Activated CD4-positive, alpha-beta T cell treated with anti-CD3 and anti-CD28 coated beads for 1 hour (primary cell): ENCODE measurements around the gene KCNK2.

Experiments used
- DNase-seq: peaks from one replicate; pipeline ENCODE4 v3.0.0-alpha.2; 2020

The KCNK2 gene

GRCh38 chr1:215101511-215101910 is 19.0 kb downstream of the KCNK2 start:
- no peak for DNase-seq

DNA sequence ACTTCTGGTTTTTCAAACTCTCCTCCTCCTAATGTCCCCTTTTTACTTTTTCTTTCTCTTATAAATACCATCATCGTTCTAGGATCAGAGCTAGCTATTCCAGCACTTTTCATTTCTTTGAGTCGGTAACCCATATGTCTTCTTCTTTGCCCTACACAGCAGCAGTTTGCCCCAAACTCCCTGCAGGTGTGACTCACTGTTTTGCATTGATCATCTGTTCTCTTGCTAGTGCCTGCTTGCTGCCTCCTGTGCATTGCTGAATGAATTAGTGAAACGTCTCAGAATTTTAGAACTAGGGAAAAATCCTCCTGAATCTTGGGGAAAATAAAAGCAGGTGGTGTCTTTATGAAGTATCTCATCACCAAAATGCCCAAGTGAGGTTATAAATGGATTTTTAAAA is 21.7 kb downstream of the KCNK2 start:
- DNase-seq, result no peak

- DNase-seq, result no peak
Measured at GRCh38 chr1:215106067-215106466, 23.5 kb downstream of the KCNK2 start.

DNA sequence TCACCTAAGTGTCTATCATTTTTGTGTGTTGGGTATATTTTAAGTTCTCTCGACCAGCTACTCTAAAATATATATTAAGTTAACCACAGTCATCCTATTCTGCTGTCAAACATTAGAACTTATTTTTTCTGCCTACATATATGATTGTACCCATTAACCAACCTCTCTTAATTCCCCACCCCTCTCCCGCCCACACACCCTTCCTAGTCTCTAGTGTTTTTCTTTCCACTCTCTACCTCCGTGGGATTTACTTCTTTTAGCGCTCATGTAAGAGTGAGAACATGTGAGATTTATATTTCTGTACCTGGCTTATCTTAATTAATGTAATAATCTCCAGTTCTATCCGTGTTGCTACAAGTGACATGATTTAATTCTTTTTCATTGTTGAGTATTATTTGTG is 26.6 kb downstream of the KCNK2 start:
- DNase-seq, result no peak

DNA sequence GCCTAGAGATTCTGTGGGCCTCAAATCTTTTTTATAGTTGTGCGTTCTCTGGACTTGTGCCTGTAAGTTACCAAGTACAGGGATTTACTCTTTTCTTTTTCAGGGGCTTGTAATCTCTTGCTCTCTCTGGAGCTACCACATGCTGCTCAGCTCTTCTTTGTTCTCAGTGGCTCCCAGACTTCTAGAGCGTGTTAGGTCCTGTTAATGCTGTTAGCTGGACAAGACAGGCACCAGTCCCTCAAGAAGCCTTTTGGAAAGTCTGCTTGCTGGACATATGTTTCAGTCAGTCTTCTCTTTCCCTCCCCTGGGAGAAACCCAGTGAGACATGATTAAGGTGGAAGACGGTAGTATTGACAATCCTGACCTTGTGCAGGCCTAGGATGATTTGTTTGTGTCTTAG is 29.4 kb downstream of the KCNK2 start:
- no peak for DNase-seq

DNA sequence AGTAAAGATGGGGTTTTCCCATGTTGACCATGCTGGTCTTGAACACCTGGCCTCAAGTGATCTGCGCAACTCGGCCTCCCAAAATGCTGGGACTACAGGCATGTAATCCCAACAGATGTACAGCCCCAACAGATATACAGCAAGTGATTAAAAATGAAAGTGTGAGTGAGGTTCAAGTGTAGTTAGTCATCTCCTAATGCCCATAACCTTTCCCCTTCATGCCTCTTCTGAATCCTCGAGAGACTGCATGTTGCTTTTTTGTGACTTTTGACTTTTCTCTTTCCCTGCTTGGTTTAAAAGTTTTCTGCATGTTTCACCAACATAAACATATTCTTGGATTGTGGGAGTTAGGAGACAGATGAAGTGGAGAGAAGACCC is 31.2 kb downstream of the KCNK2 start:
- DNase-seq, result no peak

DNA sequence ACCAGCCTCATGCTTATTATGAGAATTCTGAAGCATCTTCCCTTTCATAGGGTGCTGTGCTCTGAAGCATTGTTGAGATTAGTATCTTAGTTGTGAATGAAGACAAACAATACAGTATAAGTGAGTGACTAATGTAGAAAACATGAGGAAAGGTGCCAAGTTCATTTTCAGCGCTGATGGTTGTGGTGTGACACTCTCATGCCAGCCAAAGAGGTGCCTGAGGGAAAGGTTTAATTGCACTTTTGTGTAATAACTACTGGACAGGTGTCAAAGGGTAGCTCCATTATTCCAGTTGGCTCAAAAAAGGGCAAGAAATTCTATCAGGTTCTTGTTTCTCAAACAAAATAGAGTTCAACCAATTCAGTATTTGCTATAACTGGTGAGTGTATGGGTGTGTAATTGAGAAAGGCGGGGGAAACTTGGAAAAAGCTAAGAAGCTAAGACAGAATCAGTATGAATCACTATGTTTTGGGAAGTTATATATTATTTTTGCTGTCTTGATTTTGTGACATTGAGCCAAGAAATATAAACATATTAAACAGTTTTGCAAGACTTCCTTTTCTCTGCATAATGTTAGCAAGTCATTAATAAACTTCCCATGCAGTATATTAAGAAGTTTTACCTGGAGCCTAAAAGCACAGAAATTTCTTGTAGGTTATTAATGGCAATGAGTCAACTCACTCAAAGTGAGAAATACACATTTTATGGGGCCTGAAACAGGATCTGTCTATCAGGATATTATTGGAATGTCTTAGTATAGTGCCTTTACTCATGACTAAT is 31.8 kb downstream of the KCNK2 start:
- DNase-seq, result no peak

DNA sequence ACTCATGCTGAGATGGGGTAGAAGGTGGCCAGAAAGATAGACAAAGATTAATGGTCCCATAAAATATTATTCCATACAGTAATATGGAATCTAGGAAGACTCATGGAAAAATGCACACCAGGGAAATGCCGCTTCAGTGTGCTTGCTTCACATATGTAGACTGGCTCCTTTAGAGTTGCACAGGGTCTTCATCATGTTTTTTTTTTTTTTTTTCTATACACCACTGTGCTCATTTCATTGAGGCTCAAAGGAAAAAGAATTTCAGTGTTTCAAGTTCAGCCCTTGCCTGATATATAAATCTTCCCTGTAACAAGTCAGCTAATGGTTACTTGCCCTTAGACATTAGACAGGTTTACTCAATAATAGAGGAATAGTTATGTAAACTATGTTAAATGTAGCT is 33.2 kb downstream of the KCNK2 start:
- DNase-seq, result no peak

GRCh38 chr1:215118081-215118480 is 35.5 kb downstream of the KCNK2 start:
- DNase-seq, result no peak

DNA sequence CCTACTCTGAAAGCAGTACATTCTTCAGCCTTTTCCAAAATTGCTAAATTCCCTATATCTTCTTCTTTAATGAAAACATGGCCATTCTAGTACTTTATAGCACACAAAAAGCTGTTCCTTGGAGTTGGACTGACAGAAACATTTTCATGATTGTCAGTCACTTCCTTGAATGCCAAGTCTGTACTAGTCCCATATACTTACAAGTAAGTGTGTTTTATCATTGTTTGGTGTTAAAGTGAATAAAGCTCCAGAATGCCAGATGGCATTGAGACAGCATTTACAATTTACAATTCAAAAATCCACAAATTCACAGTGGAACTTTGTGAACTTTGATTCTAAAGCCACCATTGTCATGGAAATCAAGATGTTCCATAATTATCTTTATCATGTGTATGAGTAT is 36.5 kb downstream of the KCNK2 start:
- DNase-seq, result no peak

GRCh38 chr1:215119719-215120365 is 37.3 kb downstream of the KCNK2 start:
- DNase-seq, result no peak

DNA sequence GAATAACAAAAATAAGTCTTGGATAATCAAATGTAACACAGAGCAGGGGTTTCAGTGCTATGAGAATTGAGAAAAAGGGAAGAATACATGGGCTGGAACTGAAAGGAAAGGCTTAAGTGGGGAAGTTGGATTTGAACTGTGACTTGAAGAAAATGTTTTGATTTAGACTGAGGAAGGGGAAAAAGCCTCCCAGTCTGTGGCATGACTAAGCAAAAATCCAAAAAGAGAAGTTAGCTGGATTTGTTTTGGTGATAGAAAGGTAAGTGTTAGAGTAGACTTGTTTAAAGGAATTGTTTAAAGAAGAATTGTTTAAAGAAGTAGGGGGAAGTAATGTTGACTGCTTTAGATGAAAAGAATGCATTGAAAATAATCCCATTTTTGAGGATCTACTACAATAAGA is 46.0 kb downstream of the KCNK2 start:
- no peak for DNase-seq

DNA sequence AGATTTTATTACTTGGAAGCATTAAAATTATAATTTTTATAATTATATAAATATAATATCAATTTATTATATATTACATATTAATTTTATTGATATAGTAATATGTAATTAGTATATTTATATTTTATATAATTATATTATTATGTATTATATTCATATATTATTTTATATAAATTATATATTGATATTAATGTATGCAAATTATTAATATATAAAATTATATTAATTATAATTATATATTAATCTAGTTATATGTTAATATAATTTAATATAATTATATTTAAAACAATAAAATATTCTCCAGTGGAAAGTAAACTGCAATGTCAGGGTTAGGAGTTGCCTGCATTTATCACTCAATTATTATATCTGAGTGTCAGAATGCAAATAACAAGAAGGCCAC is 48.8 kb downstream of the KCNK2 start:
- DNase-seq, result no peak

DNA sequence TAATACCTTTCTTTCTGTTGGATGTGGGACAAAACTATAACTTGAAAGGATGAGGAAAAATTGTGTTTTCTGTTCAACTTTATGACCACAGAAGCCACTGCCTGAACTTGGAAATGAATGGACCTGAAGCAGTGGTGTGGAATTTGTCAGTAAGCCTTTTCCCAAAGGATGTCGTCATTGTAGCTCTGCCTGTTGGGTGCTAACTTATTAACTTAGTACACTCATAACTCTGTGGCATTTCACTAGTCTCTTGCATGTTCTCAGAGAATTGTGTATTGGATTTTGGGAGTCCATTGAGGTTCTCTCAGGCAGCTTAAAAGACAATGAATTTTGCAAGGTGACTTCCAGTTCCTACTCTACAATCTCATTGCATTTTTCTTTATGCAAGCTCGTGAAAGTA is 49.6 kb downstream of the KCNK2 start:
- DNase-seq, result no peak

GRCh38 chr1:215133532-215133931 is 51.0 kb downstream of the KCNK2 start:
- DNase-seq, result no peak

DNA sequence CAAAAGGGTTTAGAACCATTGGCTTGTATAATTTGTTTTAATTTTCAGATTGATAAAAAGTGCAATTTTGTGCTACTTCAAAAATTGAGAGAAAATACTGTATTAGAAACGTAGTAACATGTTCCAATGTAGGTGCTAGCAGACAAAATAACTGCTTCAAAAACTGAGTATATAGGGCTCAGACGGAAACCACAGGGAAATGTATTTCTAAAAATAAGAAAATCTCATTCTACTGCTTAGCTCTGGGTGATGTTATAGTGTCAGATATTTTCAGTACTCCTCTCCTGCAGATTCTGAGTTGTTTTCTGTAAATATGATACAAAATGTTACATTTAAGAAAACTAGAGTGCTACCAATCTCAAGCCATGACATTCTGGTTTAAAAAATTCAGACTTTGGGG is 55.4 kb downstream of the KCNK2 start:
- no peak for DNase-seq

- DNase-seq, result no peak
Measured at GRCh38 chr1:215140135-215140534, 57.6 kb downstream of the KCNK2 start.

DNA sequence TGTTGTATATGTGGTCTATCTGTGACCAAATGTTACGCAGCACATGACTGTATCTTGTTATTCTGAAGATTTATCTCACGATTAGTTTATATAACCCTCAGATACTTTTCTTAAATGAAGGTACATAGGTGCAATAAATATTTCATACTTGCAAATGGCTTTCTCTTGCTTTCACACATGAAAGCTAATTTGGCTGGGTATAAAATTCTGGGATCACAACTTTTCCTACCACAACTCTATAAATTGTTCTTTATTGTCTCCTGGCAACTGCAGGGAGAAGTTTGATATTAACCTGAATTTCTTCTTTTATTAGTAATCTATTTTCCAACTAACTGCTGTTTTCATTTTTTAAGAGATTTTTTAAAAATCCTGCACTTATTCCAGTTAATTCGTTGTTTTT is 58.9 kb downstream of the KCNK2 start:
- DNase-seq, result no peak

DNA sequence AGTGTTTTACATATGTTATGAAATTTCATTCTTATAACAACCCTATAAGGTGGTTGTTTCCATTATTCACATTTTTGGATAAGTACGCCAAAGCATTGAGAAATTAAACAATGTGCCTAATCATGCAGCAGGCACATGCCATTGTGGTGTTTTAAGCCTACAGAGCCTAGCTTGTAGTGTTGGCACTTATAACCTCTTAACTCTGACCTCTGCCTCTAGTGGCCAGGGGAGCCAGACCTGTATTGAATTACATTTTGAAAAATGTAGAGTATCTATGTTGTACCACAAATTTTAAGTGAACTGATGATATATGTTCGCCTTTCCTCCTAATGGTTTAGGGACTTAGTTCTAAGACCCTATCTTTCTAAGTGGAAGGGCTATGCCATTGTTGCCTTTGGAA is 61.0 kb downstream of the KCNK2 start:
- DNase-seq, result no peak

DNA sequence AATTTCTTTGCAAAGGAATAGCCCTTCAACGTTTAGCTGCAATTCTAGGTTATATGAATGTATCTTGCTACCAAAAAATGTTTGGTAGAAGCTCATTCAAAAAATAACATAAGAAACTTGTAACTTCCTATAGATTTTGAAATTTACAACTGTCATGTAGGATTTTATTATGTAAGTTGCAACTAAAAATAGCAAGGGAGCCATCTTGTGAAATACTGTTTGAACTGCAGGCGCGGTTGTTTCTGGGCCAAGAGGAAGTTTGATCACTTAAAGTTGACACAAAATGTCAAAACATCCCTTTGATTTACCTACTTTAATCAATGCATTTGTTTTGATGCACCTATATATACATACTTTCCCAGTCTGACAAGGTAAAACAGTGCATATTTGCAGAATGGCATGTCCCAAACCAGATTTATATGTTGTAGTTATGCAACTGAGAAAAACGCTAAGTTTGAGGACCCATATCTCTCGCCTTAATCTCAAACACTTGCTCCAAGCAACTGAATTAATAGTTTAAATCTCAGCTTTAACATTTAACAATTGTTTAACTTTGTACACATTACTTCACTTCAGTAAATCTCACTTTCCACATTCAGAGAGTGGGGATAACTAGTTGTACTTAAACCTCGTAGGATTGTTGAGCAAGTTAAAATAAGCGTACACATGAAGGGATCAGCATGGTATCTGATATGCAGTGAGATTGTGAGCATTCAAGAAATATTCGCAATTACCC is 63.9 kb downstream of the KCNK2 start:
- DNase-seq, result no peak

- no peak for DNase-seq
Measured at GRCh38 chr1:215147024-215147423, 64.5 kb downstream of the KCNK2 start.

DNA sequence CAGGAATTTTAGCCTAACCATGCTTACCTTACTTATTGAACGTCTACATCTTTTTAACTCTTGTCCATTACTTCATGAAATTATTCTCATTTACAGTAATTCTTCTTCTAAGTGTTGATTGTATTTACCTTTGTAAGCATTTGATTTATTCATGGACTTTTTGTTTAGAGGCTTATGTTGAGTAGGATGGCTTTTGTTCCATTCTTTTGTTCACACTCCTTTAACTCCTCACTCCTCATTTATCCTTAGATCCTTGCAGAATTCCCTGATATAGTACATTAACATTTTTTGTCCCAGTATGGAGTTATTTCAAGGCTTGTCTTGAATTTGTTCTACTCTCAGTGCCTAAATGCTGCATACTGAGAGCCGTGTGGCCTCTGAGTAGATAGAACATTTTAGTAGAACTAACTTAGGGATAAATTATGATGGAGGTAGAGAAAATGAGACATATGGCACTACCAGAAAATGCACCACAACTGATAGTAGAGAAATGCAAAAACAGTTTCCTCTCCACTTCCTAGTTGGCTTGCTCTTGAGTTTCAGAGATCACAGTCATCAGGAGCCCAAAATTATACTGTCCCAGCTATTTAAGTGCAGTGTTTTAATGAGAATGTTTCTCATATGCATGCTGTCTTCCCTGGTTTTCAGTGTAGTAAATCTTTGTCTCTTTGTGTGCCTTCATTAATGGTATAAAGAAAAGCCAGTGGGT is 69.5 kb downstream of the KCNK2 start:
- no peak for DNase-seq

DNA sequence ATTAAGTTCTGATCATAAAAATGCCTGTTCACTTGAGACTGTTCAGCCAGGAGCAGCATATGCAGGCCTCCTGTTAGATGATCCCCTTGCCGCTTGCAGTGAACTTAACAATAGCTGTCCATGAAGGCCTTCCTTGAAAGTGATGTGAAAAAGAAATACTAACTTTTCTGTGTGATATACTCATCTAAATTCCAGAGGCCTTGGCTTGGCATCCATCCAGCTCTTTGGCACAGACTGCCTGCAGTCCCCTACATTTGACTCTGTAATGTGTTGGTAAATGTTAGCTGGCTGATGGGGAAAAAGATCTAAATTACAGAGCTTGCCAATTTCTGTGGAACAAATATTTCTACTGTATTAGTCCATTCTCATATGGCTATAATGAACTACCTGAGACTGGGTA is 73.7 kb downstream of the KCNK2 start:
- DNase-seq, result no peak

DNA sequence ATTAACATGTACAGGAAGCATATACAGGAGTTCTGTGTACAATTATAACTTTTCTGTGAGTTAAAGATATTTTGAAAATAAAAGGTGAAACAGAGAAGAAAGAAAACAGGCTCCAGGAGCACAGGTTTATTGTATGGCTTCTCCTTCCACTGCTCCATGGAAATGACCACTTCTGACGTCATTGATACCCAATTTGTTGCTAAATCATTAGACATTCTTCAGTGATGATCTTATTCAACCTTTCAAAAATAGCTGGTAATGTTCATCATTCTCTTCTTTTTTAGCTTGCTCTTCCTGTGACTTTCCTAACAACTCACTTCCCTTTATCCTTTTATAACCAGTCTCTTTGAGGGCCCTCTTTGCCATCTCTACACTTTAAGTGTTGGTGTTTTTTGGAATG is 77.8 kb downstream of the KCNK2 start:
- DNase-seq, result no peak
